MCF 10A (cell line): Measurements from ENCODE around the gene CMC1. TPM values are rescaled to one million over a fixed set of nuclear protein-coding genes. Genes with fewer than 3 reads are reported as not detected.

Experiments
- BruUV-seq: library from RNA; stranded (reverse); fragments of 400-500 nt; replicated peaks from 2 replicates; lab custom pipeline; 2021; lab: Mats Ljungman, UMichigan
- CTCF ChIA-PET: fragments of 300-600 bp; sonication (Branson Sonifier 250); formaldehyde crosslinking; extraction: SDS; loops from one replicate; lab custom pipeline; 2021; ENCODE audit warnings: antibody characterized with exemption, inconsistent platforms; lab: Yijun Ruan, JAX
- POLR2A ChIA-PET: fragments of 300-600, 350-650 bp; sonication (Branson Sonifier 250); formaldehyde crosslinking; extraction: SDS; loops from one replicate; lab custom pipeline; 2020; ENCODE audit warnings: antibody characterized with exemption, inconsistent platforms; lab: Yijun Ruan, JAX
- DNase-seq: peaks from one replicate; pipeline ENCODE4 v3.0.0-alpha.2; 2018; ENCODE audit not compliant: unreplicated experiment
- H3K27ac Mint-ChIP-seq: one replicate; pipeline ENCODE4 v1.8.0; 2022; ENCODE audit warnings: mild to moderate bottlenecking, low read depth, mixed read lengths; ENCODE audit not compliant: unreplicated experiment
- H3K27me3 Mint-ChIP-seq: one replicate; pipeline ENCODE4 v1.8.0; 2022; ENCODE audit warnings: mixed read lengths; ENCODE audit not compliant: insufficient read depth, unreplicated experiment
- H3K36me3 Mint-ChIP-seq: one replicate; pipeline ENCODE4 v1.8.0; 2022; ENCODE audit warnings: mild to moderate bottlenecking, moderate library complexity, mixed read lengths; ENCODE audit not compliant: insufficient read depth, unreplicated experiment
- H3K4me1 Mint-ChIP-seq: one replicate; pipeline ENCODE4 v1.8.0; 2022; ENCODE audit warnings: mixed read lengths; ENCODE audit not compliant: insufficient read depth, unreplicated experiment
- H3K4me3 Mint-ChIP-seq: one replicate; pipeline ENCODE4 v1.8.0; 2022; ENCODE audit warnings: mild to moderate bottlenecking, moderate library complexity, mixed read lengths; ENCODE audit not compliant: unreplicated experiment
- H3K9me3 Mint-ChIP-seq: one replicate; pipeline ENCODE4 v1.8.0; 2022; ENCODE audit warnings: mixed read lengths; ENCODE audit not compliant: unreplicated experiment
- CTCF ChIP-seq: fragments of 200-600 bp; IDR thresholded peaks from one replicate; pipeline ENCODE4 v1.8.0; 2022; ENCODE audit warnings: antibody characterized with exemption, mild to moderate bottlenecking; ENCODE audit not compliant: unreplicated experiment
- intact Hi-C: fragments of 100-400 bp; cut with micrococcal nuclease; formaldehyde crosslinking; loops from 2 replicates; pipeline ENCODE4 v1.14.1; 2022
- total RNA-seq: library from RNA; stranded (reverse); gene quantifications from 2 replicates; pipeline ENCODE4 v1.2.3, GENCODE V29; 2022

CMC1 gene
- total RNA-seq, 1 experiment from 2014 or later, result 31.9 TPM

- Mint-ChIP-seq H3K4me1 (peaks cover 10% of the 10 kb centered on the region), H3K36me3 (peaks cover 22% of the 10 kb centered on the region), H3K27me3 (no peaks in the 10 kb centered on the region), H3K4me3 (no peak overlapping the region), H3K9me3 (no peaks in the 10 kb centered on the region), H3K27ac (no peak overlapping the region)
- ChIA-PET POLR2A (interaction anchor here (0.6 to 0.7 kb wide), 2 partner anchors 727 to 833 kb away, joined by 3 read pairs; partner anchors contain the start of gene SLC4A7), CTCF (interaction anchor here (0.7 to 1.8 kb wide), 7 partner anchors 8 to 605 kb away, joined by 3 to 12 read pairs (median 5); no protein-coding TSS in a partner anchor)
- peak; percentile 75 for DNase-seq
- intact Hi-C loops, result no loop called here
- BruUV-seq, result no TSS peak
- peak; percentile 34 for TF ChIP-seq CTCF
These were observed 76.1 kb downstream of the CMC1 start for GRCh38 chr3:28317438-28318022.

GRCh38 chr3:28320981-28321380, 79.6 kb downstream of the CMC1 start:
- BruUV-seq, result no TSS peak
- Mint-ChIP-seq H3K9me3 (no peaks in the 10 kb centered on the region), H3K27ac (no peak overlapping the region), H3K27me3 (no peaks in the 10 kb centered on the region), H3K36me3 (peaks cover 56% of the 10 kb centered on the region), H3K4me3 (no peak overlapping the region), H3K4me1 (peaks cover 10% of the 10 kb centered on the region)
- POLR2A ChIA-PET, result interaction anchor here (0.7 to 1.9 kb wide), 7 partner anchors 9 to 609 kb away, joined by 3 to 5 read pairs (median 3); partner anchors contain the start of genes AZI2 and ZCWPW2
- CTCF ChIA-PET, result interaction anchor here (0.6 to 3.1 kb wide), 5 partner anchors 11 to 609 kb away, joined by 3 to 27 read pairs (median 5); no protein-coding TSS in a partner anchor
- DNase-seq, result no peak
- no peak for TF ChIP-seq CTCF
- intact Hi-C loops, result no loop called here

GRCh38 chr3:28322464-28322863, 81.0 kb downstream of the CMC1 start:
- CTCF ChIA-PET, result interaction anchor here (1.6 to 3.1 kb wide), 3 partner anchors 10 to 610 kb away, joined by 5 to 27 read pairs (median 6); no protein-coding TSS in a partner anchor
- DNase-seq, result no peak
- Mint-ChIP-seq H3K27me3 (no peaks in the 10 kb centered on the region), H3K27ac (no peak overlapping the region), H3K36me3 (peaks cover 66% of the 10 kb centered on the region), H3K4me3 (no peak overlapping the region), H3K4me1 (peaks cover 10% of the 10 kb centered on the region), H3K9me3 (no peaks in the 10 kb centered on the region)
- POLR2A ChIA-PET, result interaction anchor here (0.6 to 1.9 kb wide), 4 partner anchors 19 to 601 kb away, joined by 3 to 5 read pairs (median 3); partner anchors contain the start of genes AZI2, EOMES and ZCWPW2
- intact Hi-C loops, result no loop called here
- BruUV-seq, result no TSS peak
- TF ChIP-seq CTCF, result no peak

- Mint-ChIP-seq H3K27me3 (no peaks in the 10 kb centered on the region), H3K4me3 (no peak overlapping the region), H3K36me3 (peaks cover 79% of the 10 kb centered on the region), H3K9me3 (no peaks in the 10 kb centered on the region), H3K27ac (no peak overlapping the region), H3K4me1 (no peaks in the 10 kb centered on the region)
- intact Hi-C loops, result no loop called here
- TF ChIP-seq CTCF, result no peak
- no TSS peak for BruUV-seq
- ChIA-PET POLR2A (interaction anchor here (0.8 to 4.2 kb wide), 3 partner anchors 9 to 614 kb away, joined by 3 to 16 read pairs (median 3); no protein-coding TSS in a partner anchor), CTCF (interaction anchor here (0.6 to 5.8 kb wide), 10 partner anchors 9 to 1100 kb away, joined by 3 to 52 read pairs (median 4); partner anchors contain the start of gene EOMES)
- DNase-seq, result no peak
These were observed 85.1 kb downstream of the CMC1 start for GRCh38 chr3:28326458-28326926.
